Measurements from ENCODE around the gene SNX5. TPM values are rescaled to one million over a fixed set of nuclear protein-coding genes. Genes with fewer than 3 reads are reported as not detected.

SNX5 gene
- polyA plus RNA-seq, 1 donor (not counting 4 experiments of a cell fraction or from before 2014, with no cell fraction given) = 187 TPM

DNA sequence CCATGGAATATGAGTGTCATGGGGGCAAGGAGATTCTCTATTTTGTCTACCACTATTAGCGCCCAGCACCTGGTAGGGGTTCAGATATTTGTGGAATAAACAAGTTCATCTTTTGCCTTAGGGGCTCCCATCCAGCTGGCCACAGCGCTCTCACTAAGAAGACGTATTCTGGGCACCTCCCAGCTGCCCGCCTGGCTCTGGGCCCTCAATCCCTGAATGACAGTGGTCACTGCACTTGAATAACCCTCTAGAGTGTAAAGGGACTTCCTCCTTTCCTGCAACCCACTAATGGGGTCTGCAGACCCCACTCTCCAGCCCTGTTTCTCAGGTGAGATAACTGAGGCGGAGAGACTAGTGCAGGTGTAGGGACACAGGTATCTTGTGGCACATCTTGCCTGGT is 36.2 kb downstream of the SNX5 start:
- H3K79me2 ChIP-seq (ENCODE audit: control insufficient read depth, insufficient read depth, low read length) = no peaks in the 10 kb centered on the region
- no peak for DNase-seq (ENCODE audit: low read depth, low spot score)
- H3K9me3 ChIP-seq (ENCODE audit: control insufficient read depth, low read depth, low read length) = no peaks in the 10 kb centered on the region
- H3K27ac ChIP-seq (ENCODE audit: control insufficient read depth, insufficient read depth, low read length) = no peak overlapping the region
- no peak for TF ChIP-seq EZH2 (IDR thresholded peaks at IDR 0.05; ENCODE audit: low read length)
- TF ChIP-seq, protein P1, sequence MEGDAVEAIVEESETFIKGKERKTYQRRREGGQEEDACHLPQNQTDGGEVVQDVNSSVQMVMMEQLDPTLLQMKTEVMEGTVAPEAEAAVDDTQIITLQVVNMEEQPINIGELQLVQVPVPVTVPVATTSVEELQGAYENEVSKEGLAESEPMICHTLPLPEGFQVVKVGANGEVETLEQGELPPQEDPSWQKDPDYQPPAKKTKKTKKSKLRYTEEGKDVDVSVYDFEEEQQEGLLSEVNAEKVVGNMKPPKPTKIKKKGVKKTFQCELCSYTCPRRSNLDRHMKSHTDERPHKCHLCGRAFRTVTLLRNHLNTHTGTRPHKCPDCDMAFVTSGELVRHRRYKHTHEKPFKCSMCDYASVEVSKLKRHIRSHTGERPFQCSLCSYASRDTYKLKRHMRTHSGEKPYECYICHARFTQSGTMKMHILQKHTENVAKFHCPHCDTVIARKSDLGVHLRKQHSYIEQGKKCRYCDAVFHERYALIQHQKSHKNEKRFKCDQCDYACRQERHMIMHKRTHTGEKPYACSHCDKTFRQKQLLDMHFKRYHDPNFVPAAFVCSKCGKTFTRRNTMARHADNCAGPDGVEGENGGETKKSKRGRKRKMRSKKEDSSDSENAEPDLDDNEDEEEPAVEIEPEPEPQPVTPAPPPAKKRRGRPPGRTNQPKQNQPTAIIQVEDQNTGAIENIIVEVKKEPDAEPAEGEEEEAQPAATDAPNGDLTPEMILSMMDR (optimal IDR thresholded peaks at IDR 0.05 in 1 of 3, IDR thresholded peaks at IDR 0.05 in 1 of 3, conservative IDR thresholded peaks at IDR 0.05 in 1 of 3; ENCODE audit: extremely low read depth in 1 of 3, insufficient read depth in 2 of 3, low read length in 3 of 3) = no peak
- no peak overlapping the region for H2AFZ ChIP-seq (ENCODE audit: control insufficient read depth, low read length)
- H3K4me2 ChIP-seq (ENCODE audit: control insufficient read depth, extremely low read depth, insufficient read depth, low read depth, low read length) = no peak overlapping the region
- H3K9ac ChIP-seq (ENCODE audit: control insufficient read depth, extremely low read depth, insufficient read depth, low read length) = no peak overlapping the region
- H3K27me3 ChIP-seq (ENCODE audit: control insufficient read depth, extremely low read depth, insufficient read depth, low read length) = peaks cover under 1% of the 10 kb centered on the region
- no peaks in the 10 kb centered on the region for H4K20me1 ChIP-seq (ENCODE audit: control insufficient read depth, extremely low read depth, insufficient read depth, low read length)
- H3K4me3 ChIP-seq (ENCODE audit: control insufficient read depth in 2 of 3, extremely low read depth in 1 of 3, insufficient read depth in 2 of 3, low read depth in 1 of 3, low read length in 3 of 3) = no peak overlapping the region
- no peaks in the 10 kb centered on the region for H3K36me3 ChIP-seq (ENCODE audit: control insufficient read depth in 2 of 2, extremely low read depth in 1 of 2, insufficient read depth in 2 of 2, low read length in 2 of 2)
- H3K9me1 ChIP-seq (ENCODE audit: control insufficient read depth, extremely low read depth, insufficient read depth, low read length) = no peaks in the 10 kb centered on the region
- dilution Hi-C loops (cut with MboI; ENCODE audit: extremely low pct_ligation_motif_present, low sequenced_read_pairs) = no loop called here
- peaks cover 2% of the 10 kb centered on the region for H3K4me1 ChIP-seq (ENCODE audit: control insufficient read depth, extremely low read depth, insufficient read depth, low read length)
- no peak for FAIRE-seq

DNA sequence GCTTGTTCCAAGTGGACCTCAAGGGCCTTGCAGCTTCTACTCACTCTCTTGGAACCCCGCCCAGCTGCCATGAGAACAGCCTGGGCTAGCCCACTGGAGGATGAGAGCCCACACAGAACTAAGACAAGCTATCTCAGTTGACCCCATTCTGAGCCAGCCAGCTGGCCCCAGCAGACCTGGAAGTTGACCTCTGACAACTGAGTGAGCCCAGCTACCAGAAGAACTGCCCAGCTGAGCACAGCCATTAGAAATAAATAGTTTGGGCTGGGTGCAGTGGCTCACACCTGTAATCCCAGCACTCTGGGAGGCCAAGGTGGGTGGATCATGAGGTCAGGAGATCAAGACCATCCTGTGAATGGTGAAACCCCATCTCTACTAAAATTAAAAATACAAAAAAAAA is 37.1 kb downstream of the SNX5 start:
- Histone ChIP-seq H3K27ac (ENCODE audit: control insufficient read depth, insufficient read depth, low read length) (no peak overlapping the region), H3K4me3 (ENCODE audit: control insufficient read depth in 2 of 3, extremely low read depth in 1 of 3, insufficient read depth in 2 of 3, low read depth in 1 of 3, low read length in 3 of 3) (no peak overlapping the region), H3K4me2 (ENCODE audit: control insufficient read depth, extremely low read depth, insufficient read depth, low read depth, low read length) (no peak overlapping the region), H3K9ac (ENCODE audit: control insufficient read depth, extremely low read depth, insufficient read depth, low read length) (no peak overlapping the region), H3K4me1 (ENCODE audit: control insufficient read depth, extremely low read depth, insufficient read depth, low read length) (peaks cover 2% of the 10 kb centered on the region), H3K79me2 (ENCODE audit: control insufficient read depth, insufficient read depth, low read length) (no peaks in the 10 kb centered on the region), H3K27me3 (ENCODE audit: control insufficient read depth, extremely low read depth, insufficient read depth, low read length) (peaks cover 4% of the 10 kb centered on the region), H3K9me3 (ENCODE audit: control insufficient read depth, low read depth, low read length) (no peaks in the 10 kb centered on the region), H2AFZ (ENCODE audit: control insufficient read depth, low read length) (no peak overlapping the region), H4K20me1 (ENCODE audit: control insufficient read depth, extremely low read depth, insufficient read depth, low read length) (no peaks in the 10 kb centered on the region), H3K9me1 (ENCODE audit: control insufficient read depth, extremely low read depth, insufficient read depth, low read length) (no peaks in the 10 kb centered on the region), H3K36me3 (ENCODE audit: control insufficient read depth in 2 of 2, extremely low read depth in 1 of 2, insufficient read depth in 2 of 2, low read length in 2 of 2) (no peaks in the 10 kb centered on the region)
- dilution Hi-C loops (cut with MboI; ENCODE audit: extremely low pct_ligation_motif_present, low sequenced_read_pairs) = no loop called here
- TF ChIP-seq, protein P1 (optimal IDR thresholded peaks at IDR 0.05 in 1 of 3, IDR thresholded peaks at IDR 0.05 in 1 of 3, conservative IDR thresholded peaks at IDR 0.05 in 1 of 3; ENCODE audit: extremely low read depth in 1 of 3, insufficient read depth in 2 of 3, low read length in 3 of 3) = no peak
- TF ChIP-seq EZH2 (IDR thresholded peaks at IDR 0.05; ENCODE audit: low read length) = no peak
- no peak for DNase-seq (ENCODE audit: low read depth, low spot score)
- FAIRE-seq = no peak

Measured in keratinocyte (primary cell).